ENCODE measurements around the gene WIPF1.

Gene WIPF1

GRCh38 chr2:174621323-174621722, 23.7 kb upstream of the WIPF1 start:
- no peak for DNase-seq (ENCODE audit: low spot score)

GRCh38 chr2:174618179-174618578, 20.6 kb upstream of the WIPF1 start:
- DNase-seq (ENCODE audit: low spot score) = no peak

GRCh38 chr2:174617718-174618117, 20.1 kb upstream of the WIPF1 start:
- no peak for DNase-seq (ENCODE audit: low spot score)

- DNase-seq (ENCODE audit: low spot score) = no peak
Measured at GRCh38 chr2:174617120-174617519, 19.5 kb upstream of the WIPF1 start.

GRCh38 chr2:174615871-174616436, 18.4 kb upstream of the WIPF1 start:
- DNase-seq (ENCODE audit: low spot score) = no peak

- DNase-seq (ENCODE audit: low spot score) = no peak
Measured at GRCh38 chr2:174614261-174614660, 16.7 kb upstream of the WIPF1 start.

GRCh38 chr2:174613531-174613930, 15.9 kb upstream of the WIPF1 start:
- no peak for DNase-seq (ENCODE audit: low spot score)

- DNase-seq (ENCODE audit: low spot score) = no peak
Measured at GRCh38 chr2:174612970-174613369, 15.4 kb upstream of the WIPF1 start.

GRCh38 chr2:174611854-174612253, 14.2 kb upstream of the WIPF1 start:
- no peak for DNase-seq (ENCODE audit: low spot score)

- DNase-seq (ENCODE audit: low spot score) = no peak
Measured at GRCh38 chr2:174611006-174611405, 13.4 kb upstream of the WIPF1 start.

GRCh38 chr2:174610243-174610995, 12.8 kb upstream of the WIPF1 start:
- DNase-seq (ENCODE audit: low spot score) = no peak

- no peak for DNase-seq (ENCODE audit: low spot score)
Measured at GRCh38 chr2:174609261-174609660, 11.7 kb upstream of the WIPF1 start.

GRCh38 chr2:174608866-174609214, 11.2 kb upstream of the WIPF1 start:
- no peak for DNase-seq (ENCODE audit: low spot score)

GRCh38 chr2:174607989-174608865, 10.6 kb upstream of the WIPF1 start:
- no peak for DNase-seq (ENCODE audit: low spot score)

GRCh38 chr2:174607584-174607983, 10.0 kb upstream of the WIPF1 start:
- no peak for DNase-seq (ENCODE audit: low spot score)

- no peak for DNase-seq (ENCODE audit: low spot score)
Measured at GRCh38 chr2:174606336-174606735, 8.7 kb upstream of the WIPF1 start.

- DNase-seq (ENCODE audit: low spot score) = no peak
Measured at GRCh38 chr2:174605687-174606086, 8.1 kb upstream of the WIPF1 start.

GRCh38 chr2:174603280-174603679, 5.7 kb upstream of the WIPF1 start:
- DNase-seq (ENCODE audit: low spot score) = no peak

GRCh38 chr2:174602745-174603144, 5.1 kb upstream of the WIPF1 start:
- DNase-seq (ENCODE audit: low spot score) = no peak

- no peak for DNase-seq (ENCODE audit: low spot score)
Measured at GRCh38 chr2:174600349-174600748, 2.7 kb upstream of the WIPF1 start.

- no peak for DNase-seq (ENCODE audit: low spot score)
Measured at GRCh38 chr2:174599310-174599921, 1.8 kb upstream of the WIPF1 start.

GRCh38 chr2:174597009-174597344, 627 bp downstream of the WIPF1 start:
- DNase-seq (ENCODE audit: low spot score) = no peak

- no peak for DNase-seq (ENCODE audit: low spot score)
Measured at GRCh38 chr2:174595891-174596397, 1.7 kb downstream of the WIPF1 start.

Data from ecto neural progenitor cell (in vitro differentiated cells).